Suprapubic skin (tissue), 4 donors: Measurements from ENCODE around the gene ENPP1. TPM values are rescaled to one million over a fixed set of nuclear protein-coding genes. Genes with fewer than 3 reads are reported as not detected.

Experiments used
- DNase-seq, 2 donors: peaks; one replicate each; pipeline ENCODE4 v3.0.0-alpha.2; 2019; ENCODE audit warnings: low spot score in 2 of 2
- H3K27ac ChIP-seq: fragments of 200-600 bp; sonication (generic); one replicate; pipeline ENCODE4 v1.5.1; 2019
- H3K27me3 ChIP-seq: fragments of 200-600 bp; sonication (generic); one replicate; pipeline ENCODE4 v1.5.1; 2019
- H3K36me3 ChIP-seq: fragments of 200-600 bp; sonication (generic); one replicate; pipeline ENCODE4 v1.5.1; 2019
- H3K4me1 ChIP-seq: fragments of 200-600 bp; sonication (generic); one replicate; pipeline ENCODE4 v1.5.1; 2019
- H3K4me3 ChIP-seq: fragments of 200-600 bp; sonication (generic); one replicate; pipeline ENCODE4 v1.5.1; 2019; ENCODE audit warnings: mild to moderate bottlenecking
- H3K9me3 ChIP-seq: fragments of 200-600 bp; sonication (generic); one replicate; pipeline ENCODE4 v1.5.1; 2019
- CTCF ChIP-seq, 2 donors: fragments of 200-600 bp in 1 of 2; fragments of 450-650 bp in 1 of 2; sonication (generic) in 1 of 2; IDR thresholded peaks; one replicate each; pipeline ENCODE4 v1.5.1; 2016 to 2019; ENCODE audit warnings: antibody characterized with exemption in 2 of 2, mild to moderate bottlenecking in 1 of 2, moderate library complexity in 1 of 2
- EP300 ChIP-seq: sonication (generic); formaldehyde crosslinking; IDR thresholded peaks from one replicate; pipeline ENCODE4 v1.6.1; 2017; ENCODE audit warnings: antibody characterized with exemption
- POLR2A ChIP-seq, 2 donors: fragments of 450-650 bp; IDR thresholded peaks; one replicate each; pipeline ENCODE4 v1.6.1; 2017; ENCODE audit warnings: antibody characterized with exemption in 2 of 2, mild to moderate bottlenecking in 2 of 2, moderate library complexity in 2 of 2
- POLR2AphosphoS5 ChIP-seq, 3 donors: sonication (generic); formaldehyde crosslinking; IDR thresholded peaks; one replicate each; pipeline ENCODE4 v1.6.1; 2017; ENCODE audit warnings: antibody characterized with exemption in 3 of 3
- WGBS: methylation state at CpG from one replicate; pipeline ENCODE4 v1.1.5; 2018; 5-methylcytosine and 5-hydroxymethylcytosine counted together
- total RNA-seq, 4 donors: library from RNA; depleted of rRNA; stranded (reverse); fragments of >200 nt; gene quantifications; one replicate each; pipeline ENCODE4 v1.1.0, GENCODE V29; 2016

ENPP1 gene
- total RNA-seq: 1 to 10 TPM; 2.9 to 9.1 (median 4.0) TPM

GRCh38 chr6:131807644-131808459 lies at the start of gene ENPP1:
Gene ENPP1, plus strand, starts transcription at chr6:131808020. Its CDS starts 16 bp downstream, at chr6:131808036.
- TF ChIP-seq POLR2AphosphoS5 (IDR thresholded peaks at IDR 0.05) (no peak), POLR2A (IDR thresholded peaks at IDR 0.05) (no peak), CTCF (IDR thresholded peaks at IDR 0.05) (peak in 1 of 2 donors; percentile 42)
- H3K27ac ChIP-seq: peak within 1 kb of the TSS; percentile 63
- no peaks in the 10 kb centered on the region for H3K27me3 ChIP-seq
- peak within 1 kb of the TSS; percentile 72 for H3K4me3 ChIP-seq
- no peaks in the 10 kb centered on the region for H3K9me3 ChIP-seq
- peaks cover 13% of the 10 kb centered on the region for H3K4me1 ChIP-seq
- 1% methylated on average over 30 of the region's 99 CpGs for WGBS
- no peaks in the 10 kb centered on the region for H3K36me3 ChIP-seq
- peak; percentile 85 to 92 for DNase-seq

GRCh38 chr6:131758920-131759319 lies 48.9 kb upstream of the ENPP1 start:
- Histone ChIP-seq H3K27ac (no peak overlapping the region), H3K4me3 (no peak overlapping the region), H3K36me3 (no peaks in the 10 kb centered on the region), H3K4me1 (no peaks in the 10 kb centered on the region), H3K9me3 (no peaks in the 10 kb centered on the region), H3K27me3 (no peaks in the 10 kb centered on the region)
- WGBS: 60% methylated on average over 4 of the region's 4 CpGs
- TF ChIP-seq POLR2A (IDR thresholded peaks at IDR 0.05): no peak
- no peak for TF ChIP-seq CTCF (IDR thresholded peaks at IDR 0.05)
- no peak for TF ChIP-seq EP300
- TF ChIP-seq POLR2AphosphoS5 (IDR thresholded peaks at IDR 0.05): no peak
- no peak for DNase-seq

- no peak overlapping the region for H3K27ac ChIP-seq
- H3K9me3 ChIP-seq: no peaks in the 10 kb centered on the region
- no peak overlapping the region for H3K4me3 ChIP-seq
- H3K27me3 ChIP-seq: no peaks in the 10 kb centered on the region
- 41% methylated on average over 6 of the region's 6 CpGs for WGBS
- H3K36me3 ChIP-seq: no peaks in the 10 kb centered on the region
- no peaks in the 10 kb centered on the region for H3K4me1 ChIP-seq
- TF ChIP-seq POLR2A (IDR thresholded peaks at IDR 0.05): no peak
- no peak for TF ChIP-seq POLR2AphosphoS5 (IDR thresholded peaks at IDR 0.05)
- TF ChIP-seq CTCF (IDR thresholded peaks at IDR 0.05): no peak
- TF ChIP-seq EP300: no peak
- no peak for DNase-seq
Observed at GRCh38 chr6:131761060-131761761, 46.6 kb upstream of the ENPP1 start.

GRCh38 chr6:131761762-131762067 lies 46.1 kb upstream of the ENPP1 start:
- no peak overlapping the region for H3K27ac ChIP-seq
- DNase-seq: no peak
- H3K4me3 ChIP-seq: no peak overlapping the region
- no peaks in the 10 kb centered on the region for H3K4me1 ChIP-seq
- no peaks in the 10 kb centered on the region for H3K36me3 ChIP-seq
- WGBS: 54% methylated on average over 1 of the region's 1 CpG
- H3K27me3 ChIP-seq: no peaks in the 10 kb centered on the region
- H3K9me3 ChIP-seq: no peaks in the 10 kb centered on the region
- TF ChIP-seq POLR2AphosphoS5 (IDR thresholded peaks at IDR 0.05): no peak
- TF ChIP-seq POLR2A (IDR thresholded peaks at IDR 0.05): no peak
- no peak for TF ChIP-seq EP300
- no peak for TF ChIP-seq CTCF (IDR thresholded peaks at IDR 0.05)

GRCh38 chr6:131762984-131763383 lies 44.8 kb upstream of the ENPP1 start:
- no peaks in the 10 kb centered on the region for H3K9me3 ChIP-seq
- no peak overlapping the region for H3K4me3 ChIP-seq
- H3K27me3 ChIP-seq: no peaks in the 10 kb centered on the region
- TF ChIP-seq CTCF (IDR thresholded peaks at IDR 0.05) (no peak), POLR2A (IDR thresholded peaks at IDR 0.05) (no peak), POLR2AphosphoS5 (IDR thresholded peaks at IDR 0.05) (no peak), EP300 (no peak)
- no peaks in the 10 kb centered on the region for H3K4me1 ChIP-seq
- no peak overlapping the region for H3K27ac ChIP-seq
- no peak for DNase-seq
- H3K36me3 ChIP-seq: no peaks in the 10 kb centered on the region
- WGBS: 93% methylated on average over 2 of the region's 2 CpGs
